ENCODE measurements around the gene QPRT.

- no peak for TF ChIP-seq POLR2A (IDR thresholded peaks at IDR 0.05; ENCODE audit: low read depth, low read length)
- no peak for TF ChIP-seq TAF1 (IDR thresholded peaks at IDR 0.05; ENCODE audit: borderline replicate concordance, low read depth, low read length)
These were observed 13.5 kb upstream of the QPRT start for GRCh38 chr16:29665294-29666077.
